DOHH2 (cell line): ENCODE measurements around the gene DYNC2H1.
A peak's percentile ranks its signal among the peaks of the same experiment; 100 is the strongest.

ENCODE experiments used
- H3F3A ChIP-seq: fragments of 200-600 bp; sonication (generic), shearing (Covaris generic); 2 replicates; pipeline ENCODE4 v1.6.0; 2016; ENCODE audit warnings: antibody characterized with exemption, mild to moderate bottlenecking; ENCODE audit not compliant: control insufficient read depth, insufficient read depth
- H3K27ac ChIP-seq: fragments of 200-600 bp; sonication (generic); 2 replicates; pipeline ENCODE4 v1.5.1; 2014; ENCODE audit warnings: low read depth, mild to moderate bottlenecking, low read length, moderate library complexity
- H3K27me3 ChIP-seq: fragments of 200-600 bp; sonication (generic); 2 replicates; pipeline ENCODE4 v1.6.1; 2014; ENCODE audit warnings: mild to moderate bottlenecking, low read length, mixed read lengths; ENCODE audit not compliant: control insufficient read depth
- H3K36me3 ChIP-seq: fragments of 200-600 bp; sonication (generic); 2 replicates; pipeline ENCODE4 v1.6.1; 2014; ENCODE audit warnings: mild to moderate bottlenecking, low read length, moderate library complexity, mixed read lengths; ENCODE audit not compliant: control insufficient read depth
- H3K4me1 ChIP-seq: fragments of 200-600 bp; sonication (generic); 2 replicates; pipeline ENCODE4 v1.6.1; 2014; ENCODE audit warnings: mild to moderate bottlenecking, low read length, mixed read lengths; ENCODE audit not compliant: control insufficient read depth
- H3K4me2 ChIP-seq: fragments of 200-600 bp; sonication (generic); 2 replicates; pipeline ENCODE4 v1.6.0; 2014; ENCODE audit warnings: mild to moderate bottlenecking, low read length, moderate library complexity
- H3K4me3 ChIP-seq: fragments of 200-600 bp; sonication (generic); 2 replicates; pipeline ENCODE4 v1.5.1; 2014; ENCODE audit warnings: mild to moderate bottlenecking, low read length, mixed read lengths
- H3K79me2 ChIP-seq: fragments of 200-600 bp; sonication (generic); 2 replicates; pipeline ENCODE4 v1.6.1; 2014; ENCODE audit warnings: mild to moderate bottlenecking, low read length, mixed read lengths; ENCODE audit not compliant: control insufficient read depth
- H3K9me2 ChIP-seq: fragments of 200-600 bp; sonication (generic); replicated peaks from 2 replicates; pipeline ENCODE4 v1.6.1; 2014; ENCODE audit warnings: mild to moderate bottlenecking, low read length, mixed read lengths; ENCODE audit not compliant: control insufficient read depth
- H3K9me3 ChIP-seq: fragments of 200-600 bp; sonication (generic); 2 replicates; pipeline ENCODE4 v1.6.1; 2014; ENCODE audit warnings: antibody characterized with exemption, low read length, mixed read lengths; ENCODE audit not compliant: control insufficient read depth, insufficient read depth
- H4K20me1 ChIP-seq: fragments of 200-600 bp; sonication (generic); 2 replicates; pipeline ENCODE4 v1.6.0; 2014; ENCODE audit warnings: low read depth, mild to moderate bottlenecking, antibody characterized with exemption, low read length, moderate library complexity; ENCODE audit not compliant: control insufficient read depth, insufficient read depth
- CTCF ChIP-seq: fragments of 200-600 bp; sonication (generic); IDR thresholded peaks from one replicate; pipeline ENCODE4 v1.5.1; 2014; ENCODE audit warnings: antibody characterized with exemption, mild to moderate bottlenecking, low read depth, low read length; ENCODE audit not compliant: poor library complexity, severe bottlenecking
- EZH2phosphoT487 ChIP-seq: fragments of 200-600 bp; sonication (generic); IDR thresholded peaks from 2 replicates; pipeline ENCODE4 v1.6.1; 2017; ENCODE audit warnings: borderline replicate concordance, mild to moderate bottlenecking, antibody characterized with exemption, low read length, moderate library complexity, mixed read lengths

Gene DYNC2H1

GRCh38 chr11:103069367-103069766 lies 39.9 kb upstream of the DYNC2H1 start:
- Histone ChIP-seq H3K79me2 (peaks cover 69% of the 10 kb centered on the region), H3K27me3 (no peaks in the 10 kb centered on the region), H3K4me3 (no peak overlapping the region), H3K36me3 (peaks cover 81% of the 10 kb centered on the region), H4K20me1 (peaks cover 9% of the 10 kb centered on the region), H3F3A (peaks cover 11% of the 10 kb centered on the region), H3K27ac (no peak overlapping the region), H3K9me3 (no peaks in the 10 kb centered on the region), H3K4me2 (peak overlapping the region; percentile 67), H3K4me1 (peaks cover 41% of the 10 kb centered on the region), H3K9me2 (no peaks in the 10 kb centered on the region)
- TF ChIP-seq EZH2phosphoT487 (no peak), CTCF (no peak)

- peaks cover 80% of the 10 kb centered on the region for H3K36me3 ChIP-seq
- H3K4me1 ChIP-seq = peaks cover 37% of the 10 kb centered on the region
- no peaks in the 10 kb centered on the region for H3K9me2 ChIP-seq
- H3K4me2 ChIP-seq = peak overlapping the region; percentile 67
- peaks cover 9% of the 10 kb centered on the region for H3F3A ChIP-seq
- H3K27me3 ChIP-seq = no peaks in the 10 kb centered on the region
- peaks cover 9% of the 10 kb centered on the region for H4K20me1 ChIP-seq
- H3K4me3 ChIP-seq = peak overlapping the region; percentile 57
- peak overlapping the region; percentile 44 for H3K27ac ChIP-seq
- H3K9me3 ChIP-seq = no peaks in the 10 kb centered on the region
- TF ChIP-seq EZH2phosphoT487 = no peak
- TF ChIP-seq CTCF = no peak
- H3K79me2 ChIP-seq = peaks cover 77% of the 10 kb centered on the region
Observed at GRCh38 chr11:103070142-103070541, 39.1 kb upstream of the DYNC2H1 start.

GRCh38 chr11:103071008-103071407 lies 38.2 kb upstream of the DYNC2H1 start:
- Histone ChIP-seq H3F3A (peaks cover 9% of the 10 kb centered on the region), H3K79me2 (peaks cover 78% of the 10 kb centered on the region), H3K9me2 (no peaks in the 10 kb centered on the region), H3K4me2 (peak overlapping the region; percentile 67), H3K27ac (peak overlapping the region; percentile 44), H3K4me1 (peaks cover 30% of the 10 kb centered on the region), H3K9me3 (no peaks in the 10 kb centered on the region), H3K4me3 (peak overlapping the region; percentile 57), H4K20me1 (peaks cover 9% of the 10 kb centered on the region), H3K27me3 (no peaks in the 10 kb centered on the region), H3K36me3 (peaks cover 80% of the 10 kb centered on the region)
- no peak for TF ChIP-seq EZH2phosphoT487
- no peak for TF ChIP-seq CTCF
